HEK293T (cell line): Measurements from ENCODE around the gene OTUD4.

Source experiments
- ELF4 ChIP-seq: fragments of 450-650 bp; IDR thresholded peaks from 2 replicates; pipeline ENCODE4 v1.6.1; 2017; ENCODE audit warnings: antibody characterized with exemption
- FOXK2 ChIP-seq: fragments of 450-650 bp; IDR thresholded peaks from 2 replicates; pipeline ENCODE4 v1.6.1; 2016; ENCODE audit warnings: mild to moderate bottlenecking
- SUZ12 ChIP-seq: fragments of 450-650 bp; IDR thresholded peaks from 2 replicates; pipeline ENCODE4 v1.6.1; 2016; ENCODE audit warnings: mild to moderate bottlenecking
- TARDBP ChIP-seq: fragments of 450-650 bp; IDR thresholded peaks from 2 replicates; pipeline ENCODE4 v1.6.1; 2016

DNA sequence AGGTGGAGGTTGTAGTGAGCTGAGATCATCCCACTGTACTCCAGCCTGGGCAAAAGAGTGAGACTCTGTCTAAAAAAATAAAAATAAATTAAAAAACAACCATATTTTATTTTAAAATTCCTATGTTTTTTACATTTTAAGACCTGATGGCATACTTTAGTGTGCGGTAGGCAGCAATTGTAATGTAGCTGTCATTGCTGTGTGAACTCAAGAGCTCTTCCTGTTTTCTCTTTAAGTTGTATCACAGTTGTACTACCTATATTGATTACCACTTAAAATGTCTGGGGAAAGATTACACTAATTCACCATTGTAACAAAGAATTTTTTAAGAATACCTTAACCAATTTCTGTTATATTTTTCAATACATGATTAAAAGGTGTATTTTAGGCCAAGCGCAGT lies 55.0 kb downstream of the OTUD4 start:
- TF ChIP-seq FOXK2 (no peak), SUZ12 (no peak), ELF4 (no peak), TARDBP (no peak)
